HEK293T (cell line): ENCODE data around the gene ZNF768.

Source experiments
- ARNT ChIP-seq: fragments of 450-650 bp; IDR thresholded peaks from 2 replicates; pipeline ENCODE4 v1.6.1; 2017; ENCODE audit warnings: mild to moderate bottlenecking
- BHLHE40 ChIP-seq: fragments of 450-650 bp; IDR thresholded peaks from 2 replicates; pipeline ENCODE4 v1.6.1; 2016; ENCODE audit warnings: mild to moderate bottlenecking, moderate library complexity, borderline replicate concordance
- CTBP1 ChIP-seq: fragments of 450-650 bp; IDR thresholded peaks from 2 replicates; pipeline ENCODE4 v1.6.1; 2016; ENCODE audit warnings: borderline replicate concordance
- FOXM1 ChIP-seq: fragments of 450-650 bp; IDR thresholded peaks from 2 replicates; pipeline ENCODE4 v1.6.1; 2017; ENCODE audit warnings: mild to moderate bottlenecking, borderline replicate concordance
- HDGF ChIP-seq: fragments of 450-650 bp; IDR thresholded peaks from 2 replicates; pipeline ENCODE4 v1.6.1; 2017; ENCODE audit warnings: antibody characterized with exemption, borderline replicate concordance
- L3MBTL2 ChIP-seq: fragments of 450-650 bp; conservative IDR thresholded peaks from 2 replicates; pipeline ENCODE4 v1.6.1; 2016; ENCODE audit warnings: mild to moderate bottlenecking
- LEF1 ChIP-seq: fragments of 450-650 bp; IDR thresholded peaks from 2 replicates; pipeline ENCODE4 v1.6.1; 2017; ENCODE audit warnings: mild to moderate bottlenecking, borderline replicate concordance
- NFRKB ChIP-seq: fragments of 450-650 bp; IDR thresholded peaks from 2 replicates; pipeline ENCODE4 v1.6.1; 2016; ENCODE audit warnings: mild to moderate bottlenecking, moderate library complexity
- SP1 ChIP-seq: fragments of 450-650 bp; IDR thresholded peaks from 2 replicates; pipeline ENCODE4 v1.6.1; 2017
- SUZ12 ChIP-seq: fragments of 450-650 bp; IDR thresholded peaks from 2 replicates; pipeline ENCODE4 v1.6.1; 2016; ENCODE audit warnings: mild to moderate bottlenecking
- TARDBP ChIP-seq: fragments of 450-650 bp; IDR thresholded peaks from 2 replicates; pipeline ENCODE4 v1.6.1; 2016
- ZNF384 ChIP-seq: fragments of 450-650 bp; IDR thresholded peaks from 2 replicates; pipeline ENCODE4 v1.6.1; 2016

DNA sequence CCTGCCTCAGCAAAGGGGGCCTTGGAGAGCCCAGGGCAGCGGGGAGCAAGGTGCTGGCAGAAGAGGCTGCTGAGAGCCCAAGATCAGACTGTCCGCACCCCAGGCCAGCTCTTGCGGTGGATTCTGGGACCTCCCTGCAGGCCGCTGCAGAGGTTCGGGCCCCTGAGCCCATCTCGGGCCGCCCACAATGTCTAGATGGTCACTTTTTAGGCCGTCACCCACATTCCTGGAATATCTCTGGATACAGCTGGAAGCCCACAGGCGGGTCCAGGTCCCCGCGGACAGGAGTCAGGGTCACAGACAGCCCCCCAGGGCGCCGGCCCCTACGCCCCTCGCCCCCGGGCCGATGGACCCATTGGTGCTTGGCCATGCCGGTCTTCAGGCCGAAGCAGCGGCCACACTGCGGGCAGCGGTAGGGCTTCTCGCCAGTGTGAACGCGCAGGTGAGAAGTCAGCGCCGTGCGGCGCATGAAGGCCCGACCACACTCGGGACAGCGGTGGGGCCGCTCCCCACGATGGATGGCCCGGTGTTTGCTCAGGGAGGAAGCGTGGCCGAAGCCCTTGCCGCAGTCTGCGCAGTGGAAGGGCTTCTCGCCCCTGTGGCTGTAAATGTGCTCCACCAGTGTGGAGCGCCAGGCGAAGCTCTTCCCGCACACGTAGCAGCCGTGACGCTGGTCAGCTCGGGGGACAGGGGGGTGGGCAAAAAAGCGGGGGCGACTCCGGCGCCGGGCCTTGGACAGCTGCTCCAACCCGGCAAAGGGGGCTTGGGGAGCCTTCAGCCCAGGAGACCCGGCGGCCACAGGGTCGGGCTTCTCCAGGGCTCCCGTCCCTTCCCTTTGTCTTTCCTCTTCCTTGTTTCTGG, 6.1 kb upstream of the ZNF768 start:
- TF ChIP-seq SUZ12 (no peak), BHLHE40 (no peak), HDGF (no peak), SP1 (no peak), NFRKB (no peak), LEF1 (no peak), ZNF384 (no peak), L3MBTL2 (no peak), CTBP1 (no peak), FOXM1 (no peak), ARNT (no peak), TARDBP (no peak)
